HUES6 (cell line): ENCODE measurements around the gene NANOS3.

Source experiments
- H3K27ac ChIP-seq: 2 replicates; pipeline ENCODE4 v1.7.0; 2013; ENCODE audit warnings: low read depth, mild to moderate bottlenecking, low read length, inconsistent platforms
- H3K27me3 ChIP-seq: 2 replicates; pipeline ENCODE4 v1.6.1; 2013; ENCODE audit warnings: low read length; ENCODE audit not compliant: control insufficient read depth, insufficient read depth
- H3K36me3 ChIP-seq: 2 replicates; pipeline ENCODE4 v1.6.1; 2013; ENCODE audit warnings: low read length; ENCODE audit not compliant: control insufficient read depth, insufficient read depth
- H3K4me1 ChIP-seq: 2 replicates; pipeline ENCODE4 v1.6.1; 2013; ENCODE audit warnings: low read length; ENCODE audit not compliant: control insufficient read depth, insufficient read depth
- H3K4me3 ChIP-seq: 2 replicates; pipeline ENCODE4 v1.5.1; 2013; ENCODE audit warnings: low read depth, low read length
- H3K9ac ChIP-seq: one replicate; pipeline ENCODE4 v1.6.1; 2013; ENCODE audit warnings: mild to moderate bottlenecking, low read length
- H3K9me3 ChIP-seq: 2 replicates; pipeline ENCODE4 v1.6.1; 2013; ENCODE audit warnings: low read depth, low read length; ENCODE audit not compliant: control insufficient read depth, insufficient read depth

Gene NANOS3

DNA sequence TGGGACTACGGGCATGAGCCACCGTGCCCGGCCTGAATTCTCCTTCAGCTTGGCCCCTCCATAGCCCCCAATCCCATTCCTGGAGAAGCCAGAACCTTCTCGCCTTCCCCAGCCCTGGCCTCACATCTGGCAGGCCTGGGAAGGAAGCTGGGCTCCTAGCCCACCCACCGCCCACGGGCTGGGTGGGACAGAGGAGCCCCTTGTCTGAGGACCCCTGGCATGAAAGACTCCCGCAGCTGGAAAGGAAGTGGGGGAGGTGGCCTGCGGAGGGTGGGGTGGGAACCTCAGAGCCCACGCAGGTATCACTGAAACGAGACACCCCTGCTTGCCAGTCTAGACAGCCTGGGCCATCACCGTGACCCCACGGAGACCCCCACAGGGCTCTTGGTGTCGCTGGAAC lies 7.7 kb upstream of the NANOS3 start:
- Histone ChIP-seq H3K4me3 (no peak overlapping the region), H3K27ac (no peak overlapping the region), H3K4me1 (peaks cover 9% of the 10 kb centered on the region), H3K9me3 (no peaks in the 10 kb centered on the region), H3K36me3 (no peaks in the 10 kb centered on the region), H3K27me3 (peaks cover 93% of the 10 kb centered on the region), H3K9ac (no peak overlapping the region)

DNA sequence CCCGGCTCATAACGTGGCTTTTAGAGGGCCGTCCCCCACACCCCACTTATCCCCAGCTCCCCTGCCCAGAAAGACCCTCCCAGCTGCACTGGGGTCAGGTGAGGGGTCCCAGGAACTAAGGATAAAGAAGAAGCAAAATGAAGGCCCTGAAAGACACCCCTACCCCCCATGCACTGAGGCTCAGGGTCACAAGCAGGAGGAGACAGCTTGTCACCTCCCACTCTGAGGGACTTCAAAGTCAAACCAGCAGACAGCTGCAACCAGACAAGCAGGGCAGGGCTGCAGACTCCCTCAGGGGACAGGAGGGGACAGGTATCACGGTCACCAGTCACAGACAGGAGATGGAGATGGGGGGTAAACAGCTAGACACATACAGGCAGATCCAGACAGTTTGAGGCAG lies 6.1 kb upstream of the NANOS3 start:
- H3K27me3 ChIP-seq = peaks cover 97% of the 10 kb centered on the region

DNA sequence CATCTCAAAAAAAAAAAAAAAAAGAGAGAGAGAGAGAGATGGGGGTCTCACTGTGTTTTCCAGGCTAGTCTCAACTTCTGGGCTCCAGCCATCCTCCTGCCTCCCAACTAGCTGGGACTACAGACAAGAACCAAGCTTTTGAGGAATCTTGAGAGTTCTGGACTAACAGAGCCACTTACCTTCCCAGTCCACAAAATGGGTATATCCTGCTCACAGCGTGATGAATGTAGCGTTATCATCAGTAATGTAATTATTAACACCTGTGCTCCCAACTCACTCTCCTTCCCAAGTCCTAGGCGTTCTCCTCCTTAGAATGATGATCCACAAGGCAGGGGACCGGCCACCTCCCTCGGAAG lies 4.6 kb upstream of the NANOS3 start:
- Histone ChIP-seq H3K4me1 (peaks cover 8% of the 10 kb centered on the region), H3K36me3 (no peaks in the 10 kb centered on the region), H3K27me3 (peaks cover 95% of the 10 kb centered on the region), H3K9ac (no peak overlapping the region), H3K4me3 (peak overlapping the region; percentile 48; the same call in 1 of the 2 replicates), H3K27ac (no peak overlapping the region), H3K9me3 (no peaks in the 10 kb centered on the region)

More for the DNA sequence above, 6.1 kb upstream of the NANOS3 start:
- no peaks in the 10 kb centered on the region for H3K9me3 ChIP-seq
- no peak overlapping the region for H3K4me3 ChIP-seq
- no peaks in the 10 kb centered on the region for H3K36me3 ChIP-seq
- H3K9ac ChIP-seq = no peak overlapping the region
- H3K4me1 ChIP-seq = peaks cover 8% of the 10 kb centered on the region
- no peak overlapping the region for H3K27ac ChIP-seq

DNA sequence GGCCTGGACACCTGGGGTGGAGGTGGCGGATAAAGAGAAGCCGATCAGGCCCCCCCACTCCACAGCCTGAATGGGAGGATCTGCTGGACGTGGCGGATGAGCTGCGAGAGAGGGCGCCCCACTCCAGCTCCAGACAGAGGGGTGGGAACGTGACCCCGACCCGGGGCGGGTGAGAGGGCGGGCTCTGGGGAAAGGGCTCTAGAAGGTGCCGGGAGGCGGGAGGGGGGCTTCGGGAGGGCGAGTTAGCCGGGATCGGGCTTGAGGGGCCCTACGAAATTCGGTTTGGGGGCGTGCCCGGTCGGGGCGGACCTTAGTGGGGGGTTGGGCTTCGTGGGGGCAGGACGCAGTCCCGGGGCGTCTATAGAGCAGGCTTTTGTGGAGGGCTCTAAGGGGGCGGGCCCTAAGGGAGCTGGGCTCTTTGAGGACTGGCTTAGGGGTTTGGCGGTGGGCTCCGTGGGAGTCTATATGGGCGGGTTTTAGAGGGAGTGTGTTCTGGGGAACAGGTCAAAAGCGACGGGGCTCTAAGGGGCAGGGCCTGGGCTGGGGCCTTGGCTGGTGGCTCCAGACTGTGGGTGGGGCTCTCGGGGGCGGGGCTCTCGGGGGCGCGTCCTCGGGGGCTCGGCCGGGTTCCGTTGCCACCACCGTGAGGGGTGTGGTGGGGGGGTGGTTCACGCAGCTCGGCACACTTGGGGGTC lies 4.1 kb upstream of the NANOS3 start:
- no peak overlapping the region for H3K9ac ChIP-seq

DNA sequence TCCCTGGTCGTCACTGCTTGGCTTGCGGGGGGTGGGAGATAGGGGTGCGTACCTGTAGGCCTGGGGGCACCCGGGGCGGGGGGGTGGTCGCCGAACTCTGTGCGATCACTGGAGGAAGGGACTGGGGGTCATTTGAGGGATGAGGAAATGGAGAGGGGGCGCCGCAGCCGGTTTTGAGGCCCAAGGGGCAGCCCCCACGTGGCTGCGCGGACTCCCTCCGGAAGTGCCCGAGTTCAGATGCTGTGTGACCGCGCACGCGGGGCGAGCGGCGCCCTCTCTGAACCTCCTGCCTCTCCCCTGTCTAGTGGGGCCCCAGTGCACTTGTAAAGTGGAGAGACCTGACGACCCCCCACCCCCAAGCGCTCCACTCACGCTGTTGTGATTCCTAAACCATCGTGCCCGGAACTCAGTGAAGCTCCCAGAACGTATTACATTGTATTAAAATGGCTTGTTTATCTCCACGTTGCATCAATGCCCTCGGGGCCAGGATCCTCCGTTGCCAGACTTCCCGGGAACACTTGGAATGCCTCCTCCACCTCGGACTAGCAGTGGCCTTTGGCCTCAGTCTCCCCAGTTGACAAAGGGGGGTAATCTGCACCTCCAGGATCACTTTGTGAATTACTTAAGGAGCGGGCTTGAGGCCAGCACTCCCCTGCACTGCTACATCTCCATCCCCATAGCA lies 3.0 kb upstream of the NANOS3 start:
- Histone ChIP-seq H3K9me3 (no peaks in the 10 kb centered on the region), H3K4me1 (peaks cover 8% of the 10 kb centered on the region), H3K9ac (peak overlapping the region; percentile 12), H3K27me3 (peaks cover 81% of the 10 kb centered on the region), H3K4me3 (peak overlapping the region; percentile 48), H3K27ac (no peak overlapping the region), H3K36me3 (no peaks in the 10 kb centered on the region)

More for the DNA sequence above, 4.1 kb upstream of the NANOS3 start:
- Histone ChIP-seq H3K36me3 (no peaks in the 10 kb centered on the region), H3K9me3 (no peaks in the 10 kb centered on the region), H3K4me1 (peaks cover 8% of the 10 kb centered on the region), H3K4me3 (peak overlapping the region; percentile 48), H3K27ac (no peak overlapping the region), H3K27me3 (peaks cover 92% of the 10 kb centered on the region)

DNA sequence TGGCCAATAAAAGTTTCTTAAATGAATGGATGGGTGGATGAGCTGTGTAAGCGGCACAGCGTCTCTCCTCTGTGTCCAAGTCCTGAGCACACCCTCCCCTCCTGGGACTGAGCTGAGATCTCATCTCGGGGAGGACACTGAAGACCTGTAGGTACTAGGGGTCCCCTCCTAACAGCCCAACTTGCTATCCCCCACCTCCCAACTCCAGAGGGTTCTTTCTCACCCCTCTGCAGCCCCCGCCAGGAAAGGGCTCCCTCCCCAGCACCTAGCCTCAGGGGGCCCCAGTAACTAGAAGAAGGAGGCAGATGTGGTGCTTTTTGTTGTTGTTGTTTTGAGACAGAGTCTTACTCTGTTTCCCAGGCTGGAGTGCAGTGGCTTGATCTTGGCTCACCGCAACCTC lies 1.1 kb upstream of the NANOS3 start:
- H3K9ac ChIP-seq = no peak overlapping the region
- H3K36me3 ChIP-seq = no peaks in the 10 kb centered on the region

DNA sequence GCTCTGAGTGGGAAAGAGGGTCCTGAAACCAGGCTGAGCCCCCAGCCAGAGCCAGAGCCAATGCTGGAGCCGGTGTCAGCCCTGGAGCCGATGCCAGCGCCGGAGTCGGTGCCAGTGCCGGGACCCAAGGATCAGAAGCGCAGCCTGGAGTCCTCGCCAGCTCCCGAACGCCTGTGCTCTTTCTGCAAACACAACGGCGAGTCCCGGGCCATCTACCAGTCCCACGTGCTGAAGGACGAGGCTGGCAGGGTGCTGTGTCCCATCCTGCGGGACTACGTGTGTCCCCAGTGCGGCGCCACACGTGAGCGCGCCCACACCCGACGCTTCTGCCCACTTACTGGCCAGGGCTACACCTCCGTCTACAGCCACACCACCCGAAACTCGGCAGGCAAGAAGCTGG lies 369 bp downstream of the NANOS3 start:
- H3K4me3 ChIP-seq = no peak overlapping the region
- H3K4me1 ChIP-seq = peaks cover 27% of the 10 kb centered on the region
- H3K9me3 ChIP-seq = no peaks in the 10 kb centered on the region
- H3K27me3 ChIP-seq = peaks cover 51% of the 10 kb centered on the region
- no peak overlapping the region for H3K27ac ChIP-seq
- no peak overlapping the region for H3K9ac ChIP-seq
- no peaks in the 10 kb centered on the region for H3K36me3 ChIP-seq

More for the DNA sequence above, 1.1 kb upstream of the NANOS3 start:
- Histone ChIP-seq H3K4me1 (peaks cover 14% of the 10 kb centered on the region), H3K4me3 (no peak overlapping the region), H3K27ac (no peak overlapping the region), H3K9me3 (no peaks in the 10 kb centered on the region), H3K27me3 (peaks cover 66% of the 10 kb centered on the region)

DNA sequence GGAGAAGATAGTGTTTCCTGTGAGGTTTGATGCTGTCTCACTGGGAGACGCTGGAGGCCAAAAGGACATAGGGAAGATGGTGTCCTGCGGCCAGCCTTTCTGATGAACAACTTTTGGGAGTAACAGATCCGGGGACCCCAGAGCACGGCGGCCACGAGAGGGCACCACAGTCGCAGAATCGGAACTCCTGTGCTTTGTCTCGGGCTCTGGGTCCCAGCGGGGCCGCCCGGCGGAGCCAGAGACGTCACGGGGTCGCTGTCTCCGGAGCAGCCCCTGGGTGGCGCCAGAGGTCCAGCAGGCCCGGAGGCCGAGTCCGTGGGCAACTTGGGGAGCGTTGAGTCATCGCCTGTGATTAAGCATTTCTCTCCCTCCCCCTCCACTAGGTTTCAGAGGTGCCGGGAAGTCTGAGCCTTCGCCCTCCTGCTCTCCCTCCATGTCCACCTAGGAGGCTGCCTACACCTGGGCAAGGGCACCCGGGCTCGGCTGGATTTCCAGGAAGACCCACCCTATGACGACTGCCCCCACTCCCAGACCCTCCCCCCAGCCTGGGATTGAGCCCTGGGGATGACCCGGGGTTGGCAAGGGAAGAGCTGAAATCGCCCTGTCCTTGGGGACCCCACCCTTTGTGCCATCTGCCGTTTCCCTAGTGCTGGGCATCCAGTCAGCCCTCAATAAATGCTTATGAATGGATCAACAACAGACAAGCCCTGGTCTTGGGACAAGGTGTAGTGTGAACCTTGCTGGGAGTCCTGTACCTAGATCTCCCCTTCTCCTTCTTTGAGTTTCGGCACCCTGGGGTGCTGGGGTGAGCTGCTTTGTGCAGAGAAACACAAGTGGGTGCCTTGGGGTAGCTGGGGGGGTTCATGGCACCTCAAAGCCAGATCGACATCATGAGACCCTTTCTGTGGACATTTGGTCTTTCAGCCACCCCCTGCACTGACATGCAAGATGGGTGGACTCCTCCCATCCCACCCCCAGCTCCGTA lies 3.4 kb downstream of the NANOS3 start:
- Histone ChIP-seq H3K4me1 (peaks cover 27% of the 10 kb centered on the region), H3K9ac (peak overlapping the region; percentile 66), H3K9me3 (no peaks in the 10 kb centered on the region), H3K36me3 (no peaks in the 10 kb centered on the region), H3K4me3 (peak overlapping the region; percentile 40), H3K27ac (peak overlapping the region; percentile 67; the same call in 1 of the 2 replicates), H3K27me3 (peaks cover 20% of the 10 kb centered on the region)

DNA sequence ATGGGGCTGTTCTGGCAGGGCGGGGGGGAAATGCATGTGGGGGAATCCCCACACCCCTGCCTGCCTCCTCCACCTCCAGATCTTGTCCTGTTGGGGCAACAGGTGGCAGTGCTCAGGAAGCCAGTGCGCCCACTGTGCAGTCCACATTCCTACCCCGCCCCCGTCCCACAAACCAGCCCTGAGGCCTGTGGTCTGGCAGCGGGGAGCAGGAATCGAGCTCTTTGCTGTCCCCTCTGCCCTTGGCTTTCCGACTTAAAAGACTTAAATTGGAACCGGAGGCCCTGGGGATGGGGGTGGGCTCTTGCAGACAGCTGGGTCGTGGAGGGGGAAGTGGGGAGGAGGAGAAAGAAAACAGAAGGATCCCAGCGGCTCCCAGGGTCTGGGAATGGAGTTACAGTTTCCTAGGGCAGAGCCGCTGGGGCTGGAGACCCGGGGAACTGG lies 4.3 kb downstream of the NANOS3 start:
- H3K9me3 ChIP-seq = no peaks in the 10 kb centered on the region
- peaks cover 27% of the 10 kb centered on the region for H3K4me1 ChIP-seq
- peak overlapping the region; percentile 40; the same call in 1 of the 2 replicates for H3K4me3 ChIP-seq
- peak overlapping the region; percentile 67; the same call in 1 of the 2 replicates for H3K27ac ChIP-seq
- H3K27me3 ChIP-seq = peaks cover 13% of the 10 kb centered on the region
- no peaks in the 10 kb centered on the region for H3K36me3 ChIP-seq
- H3K9ac ChIP-seq = peak overlapping the region; percentile 66

DNA sequence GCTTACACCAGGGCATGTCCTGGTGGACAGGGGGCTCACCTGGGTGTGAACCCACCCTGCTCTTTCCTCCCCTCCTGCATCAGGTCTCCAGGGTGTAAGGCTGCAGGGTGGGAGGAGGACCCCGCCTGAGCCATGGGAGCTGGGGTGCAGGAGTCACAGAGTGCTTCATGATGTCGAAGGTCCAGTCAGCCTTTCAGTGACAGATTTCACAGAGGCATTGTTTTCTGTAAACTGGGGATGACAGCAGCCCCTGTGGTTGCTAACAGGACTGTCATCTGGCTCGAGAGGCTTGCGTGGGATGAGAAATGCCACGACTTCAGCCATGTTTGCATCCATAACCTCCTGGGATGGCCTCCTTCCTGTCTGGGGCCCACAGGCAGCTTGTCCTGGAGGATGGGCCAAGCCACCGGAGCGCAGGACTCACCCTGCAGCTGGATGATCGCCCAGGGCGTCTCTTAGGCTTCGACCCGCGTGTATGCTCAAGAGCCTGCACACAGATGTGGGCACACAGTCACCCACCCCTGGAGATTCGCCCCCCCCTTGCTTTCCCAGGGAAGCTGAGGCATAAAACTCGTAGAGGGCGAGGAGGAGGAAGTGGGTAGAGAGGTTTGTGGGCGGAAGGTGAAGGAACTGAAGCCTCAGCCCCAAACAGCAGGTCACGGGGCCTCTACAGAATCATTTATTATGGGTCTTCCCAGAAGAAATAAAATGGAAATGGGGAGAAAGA lies 4.9 kb downstream of the NANOS3 start:
- no peaks in the 10 kb centered on the region for H3K36me3 ChIP-seq
- H3K9me3 ChIP-seq = no peaks in the 10 kb centered on the region
- H3K27ac ChIP-seq = peak overlapping the region; percentile 46; the same call in 1 of the 2 replicates
- H3K9ac ChIP-seq = peak overlapping the region; percentile 34
- H3K27me3 ChIP-seq = peaks cover 7% of the 10 kb centered on the region
- peaks cover 28% of the 10 kb centered on the region for H3K4me1 ChIP-seq
- 0 out of 2 replicates have a peak overlapping the region, but pooled peaks have one; percentile 1 for H3K4me3 ChIP-seq
